GM19035 (cell line): ENCODE data around the gene VWA7.

ENCODE experiments used
- ATAC-seq: cut with Tn5 transposase; IDR thresholded peaks from one replicate; pipeline ENCODE4 v1.9.1; 2021; ENCODE audit not compliant: unreplicated experiment

VWA7 gene

DNA sequence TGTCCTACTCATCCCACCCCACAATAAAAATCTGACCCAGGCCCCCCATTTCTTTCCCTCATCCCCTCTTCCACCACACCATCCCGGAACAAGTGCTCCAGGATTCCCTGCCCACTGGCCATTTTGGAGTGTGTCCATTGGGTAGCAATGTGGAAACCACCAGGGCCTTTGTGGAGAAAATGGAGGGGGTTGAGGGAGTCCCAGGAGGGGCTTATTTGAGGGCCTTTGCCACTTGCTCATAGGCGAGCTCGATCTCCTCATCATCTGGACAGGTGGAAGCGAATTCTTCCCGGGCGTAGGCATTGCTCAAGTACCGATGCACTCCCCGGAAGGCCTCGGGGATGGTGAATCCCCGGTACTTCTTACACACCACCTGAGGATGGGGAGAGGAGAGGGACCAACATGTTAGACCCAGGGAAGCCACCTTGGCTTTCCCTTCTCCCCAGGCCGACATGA lies 46.5 kb downstream of the VWA7 start:
- ATAC-seq: no peak

DNA sequence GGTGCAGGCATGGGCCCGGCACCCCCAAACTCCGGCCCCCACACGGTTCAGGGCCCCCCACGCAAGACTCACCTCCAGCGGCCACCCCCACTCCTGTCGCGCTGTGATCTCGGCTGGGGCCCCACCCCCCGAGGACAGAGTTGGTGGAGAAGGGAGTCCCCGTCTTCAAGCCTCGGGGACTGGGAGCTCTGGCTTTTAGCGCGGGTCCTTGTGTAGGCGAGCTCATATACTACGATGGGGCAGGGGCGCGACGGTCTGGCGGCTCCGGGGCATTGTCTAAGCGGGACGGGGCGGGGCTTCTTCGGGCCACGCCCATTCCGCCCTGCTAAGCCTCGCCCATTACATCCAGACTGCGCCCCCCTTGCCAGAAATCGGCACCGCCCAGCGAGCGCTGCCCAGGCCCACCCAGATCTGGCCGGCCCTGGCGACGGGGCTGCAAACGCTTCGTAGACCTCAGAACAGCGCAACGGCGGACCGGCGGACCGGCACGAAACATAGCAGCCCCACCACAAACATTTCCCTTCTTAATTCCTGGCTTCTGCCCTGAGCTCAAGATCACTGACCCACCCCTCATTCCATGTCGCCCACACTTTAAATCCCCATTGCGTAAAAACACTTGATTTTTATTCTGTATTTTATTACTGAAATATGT lies 47.0 kb downstream of the VWA7 start:
- ATAC-seq: no peak

GRCh38 chr6:31729515-31729978 lies 47.6 kb downstream of the VWA7 start:
- no peak for ATAC-seq

DNA sequence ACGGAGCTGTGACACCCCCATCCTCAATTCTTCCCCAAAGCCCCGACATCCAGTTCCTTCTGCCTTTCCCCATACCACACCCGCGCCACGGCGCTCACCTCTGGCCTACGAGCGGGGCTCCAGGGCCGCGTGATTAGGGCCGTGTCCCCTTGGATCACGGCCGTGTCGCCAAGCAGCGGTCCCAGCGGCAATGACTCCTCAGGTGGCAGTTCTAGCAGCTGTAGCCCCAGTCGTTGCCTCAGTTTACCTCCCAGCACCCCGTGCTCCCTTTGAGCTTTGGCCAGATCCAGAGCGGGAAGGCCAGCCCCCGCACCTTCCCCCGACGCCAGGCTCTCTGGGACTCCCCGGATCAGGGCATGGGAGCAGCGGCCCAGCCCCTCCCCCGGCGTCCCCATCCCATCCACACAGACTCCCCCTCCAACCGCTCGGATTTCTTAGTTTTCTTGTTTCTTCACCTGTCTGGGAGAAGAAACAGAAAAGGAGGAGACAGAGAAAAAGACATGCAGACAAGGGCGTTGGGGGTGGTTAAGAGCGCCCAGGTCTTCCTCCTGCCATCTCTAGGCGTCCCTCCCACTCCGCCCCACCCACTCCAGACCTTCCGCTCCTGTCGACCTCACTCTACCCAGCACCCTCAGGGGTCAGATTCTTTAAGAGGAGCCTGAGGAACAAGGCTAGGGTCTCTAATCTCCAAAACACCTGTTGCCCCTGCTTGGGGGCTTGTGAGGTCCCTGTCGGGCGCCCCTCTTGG lies 48.2 kb downstream of the VWA7 start, which contains the start of gene DDAH2:
DDAH2 (minus strand) TSS at position 533 of the 748 bp plus-strand sequence; CDS start at position 395, 138 bp downstream.
- no peak for ATAC-seq

- ATAC-seq: no peak
Measured at GRCh38 chr6:31727717-31728671, 49.1 kb downstream of the VWA7 start.

DNA sequence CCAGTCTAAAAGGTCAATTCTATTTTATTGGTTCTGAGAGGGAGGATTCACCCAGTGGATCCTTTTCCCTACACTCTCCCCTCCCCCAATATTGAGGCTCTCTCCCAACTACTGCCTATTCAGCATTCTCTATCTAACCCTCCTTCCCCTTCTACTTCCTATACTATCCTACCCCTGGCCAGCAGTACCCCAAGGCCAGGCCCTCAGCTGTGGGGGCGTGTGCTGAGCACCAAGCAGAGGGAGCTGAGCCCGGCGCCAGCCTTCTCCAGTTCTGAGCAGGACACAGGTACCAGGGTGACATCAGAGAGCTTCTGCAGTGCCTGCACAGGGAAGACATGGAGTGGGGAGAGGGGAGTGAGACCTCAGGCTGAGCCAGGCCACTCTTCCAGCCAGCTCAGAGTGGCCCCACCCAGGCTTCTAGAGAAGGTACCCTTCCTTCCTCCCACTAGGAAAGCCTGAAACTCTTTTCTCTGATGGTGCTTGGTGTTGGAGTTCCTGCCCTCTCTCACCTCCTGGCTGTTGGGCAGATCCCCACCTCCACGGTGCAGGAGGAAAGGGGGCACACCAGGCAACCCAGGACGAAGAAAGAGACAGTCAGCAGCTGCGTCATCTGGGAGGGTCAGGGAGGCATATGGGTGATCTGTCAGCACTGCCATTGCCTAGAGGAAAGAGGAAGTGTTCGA lies 50.0 kb downstream of the VWA7 start:
- no peak for ATAC-seq

DNA sequence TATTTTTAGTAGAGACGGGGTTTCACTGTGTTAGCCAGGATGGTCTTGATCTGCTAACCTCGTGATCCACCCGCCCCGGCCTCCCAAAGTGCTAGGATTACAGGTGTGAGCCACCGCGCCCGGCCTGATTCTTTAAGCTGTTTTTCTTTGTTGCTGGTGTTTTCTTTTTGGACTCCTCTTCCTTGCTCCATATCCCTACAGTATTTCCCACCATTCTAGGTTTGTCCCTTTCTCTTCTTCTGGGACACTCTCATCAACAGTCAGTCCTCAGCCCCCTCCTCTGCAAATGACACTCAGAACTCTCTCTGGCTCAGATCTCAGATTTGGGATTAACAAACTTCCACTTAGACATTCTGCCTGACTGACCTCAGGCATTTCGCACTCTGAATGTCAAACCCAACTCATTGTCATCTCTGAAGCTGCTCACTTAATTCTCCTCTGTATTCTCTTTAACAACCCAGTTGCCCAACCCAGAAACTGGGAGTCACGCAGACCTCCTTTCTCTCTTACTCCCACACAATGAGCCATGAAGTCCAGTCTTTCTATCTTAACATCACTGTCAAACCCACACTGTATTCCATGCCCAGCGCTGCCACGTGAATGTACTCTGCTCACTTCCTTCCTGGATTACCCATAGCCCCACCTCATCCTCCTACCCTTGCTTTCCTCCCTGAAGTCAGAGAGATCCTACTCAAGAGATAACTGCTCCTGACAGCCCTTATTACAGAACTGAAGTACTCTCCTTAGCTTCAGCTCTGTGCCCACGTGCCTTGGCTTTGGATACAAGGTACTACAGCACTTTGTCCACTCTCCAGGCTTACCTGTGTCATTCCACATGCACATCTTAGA lies 51.4 kb downstream of the VWA7 start:
- no peak for ATAC-seq

DNA sequence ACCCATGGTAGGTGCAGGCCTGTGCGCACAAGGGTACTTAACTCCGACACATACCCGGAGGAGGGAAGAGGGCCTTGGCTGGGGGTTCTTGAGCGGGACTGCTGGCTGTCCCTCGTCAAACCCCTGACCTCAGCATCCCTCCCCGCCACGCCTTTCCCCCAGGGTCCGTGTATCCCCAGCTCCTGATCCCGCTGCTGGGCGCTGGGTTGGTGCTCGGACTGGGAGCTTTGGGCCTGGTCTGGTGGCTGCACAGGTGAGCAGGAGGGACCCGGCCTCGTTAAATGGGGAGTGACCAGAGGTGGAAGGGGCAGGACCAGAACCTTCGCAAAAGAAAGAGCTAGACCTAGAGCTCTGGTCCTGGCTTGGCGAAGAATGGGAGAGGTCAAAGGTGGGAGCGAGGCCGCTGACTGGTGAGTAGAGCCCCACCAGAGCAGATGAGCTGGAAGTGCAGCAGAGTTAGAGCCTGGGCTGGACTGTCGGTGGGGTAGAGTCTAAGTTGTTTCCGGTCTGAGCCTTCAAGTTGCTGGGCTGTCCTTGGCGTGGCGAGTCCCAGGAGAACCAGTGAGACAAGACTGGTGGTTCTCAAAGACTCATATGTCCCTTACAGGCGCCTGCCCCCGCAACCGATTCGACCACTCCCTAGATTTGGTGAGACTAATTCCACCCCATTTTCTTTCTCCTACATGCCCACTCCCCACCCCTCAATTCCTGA lies 53.0 kb downstream of the VWA7 start:
- ATAC-seq: no peak

- ATAC-seq: no peak
Measured at GRCh38 chr6:31723245-31723979, 53.7 kb downstream of the VWA7 start, which contains the start of gene MPIG6B. TSS of gene MPIG6B (plus strand) at chr6:31723373. CDS start at chr6:31723384, 11 bp downstream.

DNA sequence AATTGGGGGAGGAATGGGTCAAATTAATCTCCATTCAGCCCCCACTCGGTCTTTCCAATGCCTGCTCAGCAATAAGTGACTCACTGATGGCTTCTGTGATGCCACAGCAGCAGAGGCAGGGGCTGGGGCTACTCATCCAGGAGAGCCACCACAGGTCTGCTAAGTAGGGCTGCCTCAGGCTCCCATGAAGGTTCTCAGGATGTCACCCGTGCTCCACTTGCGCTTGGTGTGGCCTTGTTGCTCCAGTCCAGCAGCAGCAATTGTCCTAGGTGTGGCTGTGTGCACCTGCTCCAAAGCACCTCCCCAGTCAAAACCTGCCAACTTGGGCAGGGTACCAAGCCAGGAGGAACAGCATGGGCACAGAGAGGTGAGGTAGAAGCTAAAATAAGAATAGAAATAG lies 55.0 kb downstream of the VWA7 start:
- ATAC-seq: no peak

- ATAC-seq: no peak
Measured at GRCh38 chr6:31721351-31722020, 55.6 kb downstream of the VWA7 start, which contains the start of gene LY6G6C. TSS of gene LY6G6C (minus strand) at chr6:31721746. CDS start at chr6:31721679, 67 bp downstream.

DNA sequence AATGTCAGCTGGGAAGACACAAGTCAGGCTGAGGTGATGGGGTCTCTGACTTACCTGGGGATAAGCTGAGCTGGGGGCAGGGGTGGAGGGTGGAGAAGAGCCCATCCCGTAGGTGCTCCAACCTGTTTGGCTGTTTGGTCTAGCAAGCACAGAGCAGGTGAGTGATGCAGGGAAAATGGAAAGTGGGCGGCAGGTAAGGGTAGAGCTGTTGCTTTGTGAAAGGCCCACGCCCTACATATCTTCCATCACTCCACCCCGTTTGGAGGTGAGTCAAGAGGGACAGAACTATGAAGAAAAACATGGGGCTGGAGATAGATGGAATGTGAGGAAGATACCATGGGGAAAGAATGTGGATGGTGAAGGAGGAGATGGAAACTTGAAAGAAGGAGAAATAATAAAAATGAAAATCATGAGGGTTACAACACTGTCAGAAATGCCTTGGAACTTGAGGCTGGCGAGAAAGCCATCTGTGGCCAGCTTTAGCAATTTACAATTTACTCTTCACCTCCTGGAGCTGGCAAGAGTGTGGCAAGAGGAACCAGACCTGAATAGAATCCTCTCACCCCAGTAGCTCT lies 56.8 kb downstream of the VWA7 start:
- no peak for ATAC-seq

- no peak for ATAC-seq
Measured at GRCh38 chr6:31719001-31719400, 58.1 kb downstream of the VWA7 start.

DNA sequence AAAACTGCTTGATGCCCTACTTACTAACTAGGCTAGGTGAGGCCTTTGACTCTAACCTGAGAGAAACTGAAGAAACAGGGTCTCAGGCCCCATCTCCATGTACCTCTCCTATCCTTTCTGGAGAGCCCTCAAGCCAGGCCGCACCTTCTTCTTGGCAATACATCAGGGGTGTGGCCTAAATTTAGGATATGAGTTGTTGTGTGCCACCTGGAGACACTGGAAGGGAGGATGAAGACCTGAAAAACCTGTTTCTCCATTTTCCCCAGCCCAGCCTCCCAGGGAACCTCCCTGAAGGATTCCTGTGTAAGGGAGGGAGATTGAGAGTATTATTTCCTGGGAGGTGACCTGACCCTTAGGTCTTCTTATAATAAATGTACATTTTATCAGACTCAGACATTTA lies 58.9 kb downstream of the VWA7 start:
- no peak for ATAC-seq

GRCh38 chr6:31717499-31718222 lies 59.5 kb downstream of the VWA7 start:
- ATAC-seq: no peak
